Cardiac septum (tissue), 1 donor: ENCODE data around the gene KRT37. TPM values are rescaled to one million over a fixed set of nuclear protein-coding genes. Genes with fewer than 3 reads are reported as not detected.
"Not testable (repeated sequence)": the region's sequence is repeated elsewhere in the genome, so short reads cannot be mapped to it uniquely, and the experiment has no call there.

ENCODE experiments used
- DNase-seq: peaks from one replicate; pipeline ENCODE4 v3.0.0-alpha.2; 2020; ENCODE audit warnings: low spot score
- intact Hi-C: fragments of 100-400 bp; cut with DNase I; formaldehyde crosslinking; loops from one replicate; pipeline ENCODE4 v1.14.0; 2022
- total RNA-seq: library from RNA; stranded (reverse); fragmentation: NEBNext Ultra II Directional; extraction: Animal tissue kit (Norgen Biotek cat#: 25700); gene quantifications from one replicate; pipeline ENCODE4 v1.2.1, GENCODE V29; 2021
- donor health status: DM: no; HTN: no; CAD: no.

The KRT37 gene
- total RNA-seq, 1 donor from 2014 or later: not detected

DNA sequence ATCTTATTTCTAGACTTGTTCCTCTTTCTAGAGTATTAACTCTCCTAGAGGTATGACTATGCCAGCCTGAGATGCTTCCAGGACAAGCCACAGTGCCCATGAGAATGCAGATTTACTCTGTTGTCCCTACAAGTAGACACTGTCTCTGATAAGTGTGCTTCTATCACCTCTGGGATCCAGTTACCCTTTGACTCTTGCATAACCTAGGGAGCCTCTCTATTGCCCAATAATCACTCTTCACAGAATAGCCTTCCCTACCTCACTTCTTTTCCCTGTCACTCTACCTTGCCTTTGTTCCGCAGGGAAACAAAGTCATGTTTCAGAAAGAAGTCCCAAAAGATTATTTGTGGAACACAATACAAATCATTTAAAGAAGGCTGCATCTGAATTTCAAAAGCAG is 40.7 kb downstream of the KRT37 start:
- no peak for DNase-seq
- intact Hi-C loops: no loop called here

DNA sequence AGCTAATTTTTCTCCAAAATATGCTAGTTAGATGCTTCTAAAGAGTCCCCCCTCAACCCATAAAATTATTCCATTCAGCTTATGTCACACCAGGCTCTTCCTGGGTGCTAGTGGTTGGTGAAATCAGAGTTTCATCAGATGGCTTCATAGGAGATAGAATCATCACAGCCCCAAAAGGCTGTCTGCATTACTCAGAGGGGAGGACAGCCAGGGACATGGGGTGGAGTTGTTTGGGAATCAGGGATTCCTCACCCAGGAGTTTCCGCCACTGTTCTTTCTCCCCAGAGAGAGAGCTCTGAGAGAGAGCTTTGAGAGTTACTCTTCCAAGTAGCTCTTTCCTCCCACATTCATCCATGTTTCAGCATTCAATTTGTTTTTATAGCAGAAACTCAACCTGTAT is 42.0 kb downstream of the KRT37 start:
- intact Hi-C loops: no loop called here
- no peak for DNase-seq

DNA sequence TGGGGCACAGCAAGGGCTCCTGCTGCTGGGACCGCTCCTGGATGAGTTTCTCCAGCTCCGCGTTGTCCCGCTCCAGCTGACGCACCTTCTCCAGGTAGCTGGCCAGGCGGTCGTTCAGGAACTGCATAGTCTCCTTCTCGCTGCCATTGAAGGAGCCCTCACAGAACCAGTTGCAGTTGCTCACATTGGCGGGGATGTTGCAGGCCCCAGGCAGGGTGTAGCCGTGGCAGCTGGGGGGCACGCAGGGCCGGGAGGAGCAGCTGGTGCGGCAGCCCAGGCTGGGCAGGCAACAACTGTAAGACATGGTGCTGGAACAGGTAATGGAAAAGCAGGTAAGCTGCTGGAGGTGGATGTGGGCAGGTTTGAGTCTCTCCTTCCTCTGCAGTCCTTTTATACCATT is 42.4 kb downstream of the KRT37 start, which contains the start of gene KRT34:
Gene KRT34, minus strand, starts transcription at position 364 of the 400 bp plus-strand sequence. Its CDS starts 60 bp downstream, at position 304.
- DNase-seq, intact Hi-C loops: not testable (repeated sequence)

DNA sequence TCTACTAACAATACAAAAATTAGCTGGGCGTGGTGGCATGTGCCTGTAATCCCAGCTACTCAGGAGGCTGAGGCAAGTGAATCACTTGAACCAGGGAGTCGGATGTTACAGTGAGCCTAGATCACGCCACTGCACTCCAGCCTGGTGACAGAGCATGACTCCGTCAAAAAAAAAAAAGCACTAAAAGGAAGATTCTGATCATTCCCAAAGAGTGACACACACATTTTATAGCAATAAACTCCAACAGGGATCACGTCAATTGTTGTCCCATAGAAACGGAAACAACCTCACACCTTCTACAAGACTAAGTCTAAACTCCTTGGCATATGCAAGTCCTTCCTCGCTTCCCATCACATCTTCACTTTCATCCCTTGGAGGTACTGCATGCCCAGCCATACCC is 44.3 kb downstream of the KRT37 start:
- intact Hi-C loops: not testable (repeated sequence)

DNA sequence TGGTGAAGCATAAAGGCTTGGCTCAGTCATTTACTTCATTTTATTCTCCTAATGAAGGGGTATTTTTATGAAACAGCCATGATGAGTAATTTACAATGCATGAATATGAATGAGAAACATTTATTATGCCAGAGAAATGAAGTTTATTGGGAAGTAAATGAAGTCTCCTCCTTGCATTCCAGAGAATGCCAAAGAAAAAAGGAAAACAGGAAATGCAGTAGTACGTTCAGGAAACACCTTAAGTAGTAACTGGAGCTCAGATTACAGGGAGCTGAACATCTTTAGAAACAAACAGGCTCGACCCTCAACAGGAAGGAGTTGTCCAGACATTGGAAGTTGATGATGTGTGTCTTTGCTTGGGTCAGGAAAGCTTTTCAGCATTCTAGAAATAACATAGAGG is 46.8 kb downstream of the KRT37 start:
- DNase-seq: no peak
- intact Hi-C loops: no loop called here

More for the DNA sequence above, 44.3 kb downstream of the KRT37 start:
- DNase-seq: not testable (repeated sequence)

Other genes with a start within 250 kb of the KRT37 start
- gene KRTAP4-2, start 246.4 kb downstream of the KRT37 start, total RNA-seq: not detected
- gene KRTAP4-1, start 239.7 kb downstream of the KRT37 start, total RNA-seq: not detected
- not detected for gene KRTAP9-1, start 234.7 kb downstream of the KRT37 start, total RNA-seq
- not detected for gene KRTAP9-2, start 197.9 kb downstream of the KRT37 start, total RNA-seq
- not detected for gene KRTAP9-3, start 192.1 kb downstream of the KRT37 start, total RNA-seq
- not detected for gene KRTAP9-8, start 186.6 kb downstream of the KRT37 start, total RNA-seq
- gene KRTAP9-4, start 174.9 kb downstream of the KRT37 start, total RNA-seq: not detected
- not detected for gene KRTAP9-9, start 169.2 kb downstream of the KRT37 start, total RNA-seq
- not detected for gene KRTAP9-6, start 159.2 kb downstream of the KRT37 start, total RNA-seq
- gene KRTAP9-7, start 148.9 kb downstream of the KRT37 start, total RNA-seq: not detected
- not detected for gene KRTAP29-1, start 121.7 kb downstream of the KRT37 start, total RNA-seq
- gene KRTAP16-1, start 115.3 kb downstream of the KRT37 start, total RNA-seq: not detected
- not detected for gene KRTAP17-1, start 108.9 kb downstream of the KRT37 start, total RNA-seq
- gene KRT33A, start 73.8 kb downstream of the KRT37 start, total RNA-seq: not detected
- not detected for gene KRT33B, start 54.8 kb downstream of the KRT37 start, total RNA-seq
- not detected for gene KRT34, start 42.3 kb downstream of the KRT37 start, total RNA-seq
- not detected for gene KRT31, start 27.0 kb downstream of the KRT37 start, total RNA-seq
- gene KRT38, start 16.4 kb upstream of the KRT37 start, total RNA-seq: not detected
- gene KRT32, start 42.8 kb upstream of the KRT37 start, total RNA-seq: 0.27 TPM
- not detected for gene KRT35, start 56.6 kb upstream of the KRT37 start, total RNA-seq
- gene KRT36, start 65.3 kb upstream of the KRT37 start, total RNA-seq: not detected
- not detected for gene KRT13, start 81.0 kb upstream of the KRT37 start, total RNA-seq
- gene KRT15, start 94.3 kb upstream of the KRT37 start, total RNA-seq: not detected
- 1.1 TPM for gene KRT19, start 103.7 kb upstream of the KRT37 start, total RNA-seq
- gene KRT9, start 147.5 kb upstream of the KRT37 start, total RNA-seq: not detected
- gene KRT14, start 162.3 kb upstream of the KRT37 start, total RNA-seq: not detected
- gene KRT16, start 188.2 kb upstream of the KRT37 start, total RNA-seq: not detected
- gene KRT17, start 200.0 kb upstream of the KRT37 start, total RNA-seq: not detected